Activated CD4-positive, alpha-beta T cell treated with anti-CD3 and anti-CD28 coated beads for 48 hours (primary cell): Measurements from ENCODE around the gene POFUT1.

Source experiments
- DNase-seq: peaks from one replicate; pipeline ENCODE4 v3.0.0-alpha.2; 2020

The POFUT1 gene

DNA sequence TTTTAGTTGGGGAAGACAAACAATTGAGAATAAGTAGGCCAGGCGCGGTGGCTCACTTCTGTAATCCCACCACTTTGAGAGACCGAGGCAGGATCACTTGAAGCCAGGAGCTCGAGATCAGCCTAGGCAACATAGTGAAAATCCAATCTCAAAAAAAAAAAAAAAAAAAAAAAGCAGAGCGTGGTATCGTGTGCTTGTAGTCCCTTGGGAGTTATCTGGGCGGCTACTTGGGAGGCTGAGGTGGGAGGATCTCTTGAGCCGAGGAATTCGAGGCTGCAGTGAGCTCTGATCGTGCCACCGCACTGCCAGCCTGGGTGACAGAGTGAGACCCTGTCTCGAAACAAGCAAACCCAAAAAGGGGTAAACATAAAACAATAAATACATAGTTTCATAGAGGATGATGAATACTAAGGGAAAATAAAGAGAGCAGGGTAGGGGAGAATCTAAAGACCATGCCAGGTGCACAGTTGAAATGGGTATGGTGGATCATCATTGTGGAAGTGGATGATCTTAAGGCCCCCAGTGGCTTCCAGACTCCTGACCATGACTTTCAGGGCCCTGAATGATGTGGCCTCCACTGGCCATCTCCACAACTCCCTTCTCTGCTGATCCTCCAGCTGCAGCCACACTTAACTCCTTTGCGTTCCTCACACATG lies 947 bp downstream of the POFUT1 start:
- no peak for DNase-seq

DNA sequence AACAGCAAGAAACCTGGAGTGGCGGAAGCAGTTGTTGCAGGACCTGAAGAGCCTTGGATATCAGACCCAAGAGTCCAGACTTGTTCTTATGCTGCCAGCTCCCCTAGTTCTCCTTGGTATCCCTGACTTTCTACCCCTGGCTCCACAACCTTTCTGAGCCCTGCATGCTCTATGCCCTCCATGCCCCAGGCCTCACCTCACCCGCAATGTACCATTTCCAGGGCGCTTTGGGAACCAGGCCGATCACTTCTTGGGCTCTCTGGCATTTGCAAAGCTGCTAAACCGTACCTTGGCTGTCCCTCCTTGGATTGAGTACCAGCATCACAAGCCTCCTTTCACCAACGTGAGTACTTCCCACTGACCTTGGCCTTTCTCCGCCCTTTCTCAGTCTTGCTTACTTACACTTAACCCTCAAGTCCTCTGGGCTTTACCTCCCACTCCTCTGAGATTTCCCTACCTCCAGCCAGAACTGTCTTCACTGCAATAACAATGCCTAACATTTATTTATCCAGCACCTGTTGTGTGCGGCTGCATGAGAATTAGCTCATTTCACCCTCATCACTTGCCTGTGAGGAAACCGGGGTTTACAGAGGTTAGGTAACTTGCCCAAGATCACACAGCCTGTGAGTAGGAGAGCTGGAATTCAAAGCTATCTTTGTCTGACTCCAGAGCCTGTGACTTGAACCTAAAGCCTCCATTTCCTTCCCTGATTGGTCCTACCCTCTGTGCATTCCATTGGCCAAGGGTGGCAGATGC lies 2.3 kb downstream of the POFUT1 start:
- DNase-seq: no peak

DNA sequence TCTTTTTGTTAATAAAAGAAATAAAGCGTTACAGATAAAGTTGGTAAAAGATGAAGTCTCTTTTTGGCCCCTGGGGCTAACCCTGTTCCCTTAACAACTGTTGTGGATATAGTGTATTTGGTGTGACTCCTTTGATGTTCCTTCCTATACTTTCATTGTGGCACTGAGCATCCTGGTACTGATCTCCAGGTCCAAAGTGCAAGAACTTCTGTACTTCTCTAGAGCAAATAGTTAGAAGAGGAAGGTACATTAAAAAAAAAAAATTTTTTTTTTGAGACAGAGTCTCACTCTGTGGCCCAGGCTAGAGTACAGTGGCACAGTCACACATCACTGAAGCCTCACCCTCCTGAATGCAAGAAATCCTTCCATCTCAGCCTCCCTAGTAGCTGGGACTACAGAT lies 6.2 kb downstream of the POFUT1 start:
- no peak for DNase-seq

DNA sequence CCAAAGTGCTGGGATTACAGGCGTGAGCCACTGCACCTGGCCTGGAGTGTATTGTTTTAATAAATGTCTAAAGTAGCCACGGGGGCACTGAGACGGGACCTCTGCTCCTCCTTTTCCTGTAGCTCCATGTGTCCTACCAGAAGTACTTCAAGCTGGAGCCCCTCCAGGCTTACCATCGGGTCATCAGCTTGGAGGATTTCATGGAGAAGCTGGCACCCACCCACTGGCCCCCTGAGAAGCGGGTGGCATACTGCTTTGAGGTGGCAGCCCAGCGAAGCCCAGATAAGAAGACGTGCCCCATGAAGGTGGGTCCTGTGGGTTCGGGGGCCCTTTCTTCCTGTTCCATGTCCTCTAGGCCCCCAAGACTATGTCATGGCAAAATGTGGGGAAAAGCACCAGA lies 7.5 kb downstream of the POFUT1 start:
- DNase-seq: no peak

DNA sequence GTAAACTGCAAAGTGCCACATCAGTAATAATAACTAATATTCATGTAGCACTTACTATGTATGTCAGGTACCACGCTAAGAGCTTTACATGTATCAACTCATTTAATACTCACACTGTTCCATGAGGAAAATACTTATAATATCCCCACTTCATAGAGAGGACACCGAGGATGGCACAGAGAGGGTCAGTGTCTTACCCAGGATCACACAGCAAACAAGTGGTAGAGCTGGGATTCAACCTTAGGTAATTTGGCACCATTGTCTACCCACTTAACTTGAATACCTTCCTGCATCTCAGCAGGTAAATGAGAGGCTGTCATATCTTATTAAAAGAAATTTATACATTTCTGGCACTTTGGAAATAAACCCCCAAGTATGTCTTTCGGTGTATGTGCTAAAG lies 8.0 kb downstream of the POFUT1 start:
- DNase-seq: no peak

DNA sequence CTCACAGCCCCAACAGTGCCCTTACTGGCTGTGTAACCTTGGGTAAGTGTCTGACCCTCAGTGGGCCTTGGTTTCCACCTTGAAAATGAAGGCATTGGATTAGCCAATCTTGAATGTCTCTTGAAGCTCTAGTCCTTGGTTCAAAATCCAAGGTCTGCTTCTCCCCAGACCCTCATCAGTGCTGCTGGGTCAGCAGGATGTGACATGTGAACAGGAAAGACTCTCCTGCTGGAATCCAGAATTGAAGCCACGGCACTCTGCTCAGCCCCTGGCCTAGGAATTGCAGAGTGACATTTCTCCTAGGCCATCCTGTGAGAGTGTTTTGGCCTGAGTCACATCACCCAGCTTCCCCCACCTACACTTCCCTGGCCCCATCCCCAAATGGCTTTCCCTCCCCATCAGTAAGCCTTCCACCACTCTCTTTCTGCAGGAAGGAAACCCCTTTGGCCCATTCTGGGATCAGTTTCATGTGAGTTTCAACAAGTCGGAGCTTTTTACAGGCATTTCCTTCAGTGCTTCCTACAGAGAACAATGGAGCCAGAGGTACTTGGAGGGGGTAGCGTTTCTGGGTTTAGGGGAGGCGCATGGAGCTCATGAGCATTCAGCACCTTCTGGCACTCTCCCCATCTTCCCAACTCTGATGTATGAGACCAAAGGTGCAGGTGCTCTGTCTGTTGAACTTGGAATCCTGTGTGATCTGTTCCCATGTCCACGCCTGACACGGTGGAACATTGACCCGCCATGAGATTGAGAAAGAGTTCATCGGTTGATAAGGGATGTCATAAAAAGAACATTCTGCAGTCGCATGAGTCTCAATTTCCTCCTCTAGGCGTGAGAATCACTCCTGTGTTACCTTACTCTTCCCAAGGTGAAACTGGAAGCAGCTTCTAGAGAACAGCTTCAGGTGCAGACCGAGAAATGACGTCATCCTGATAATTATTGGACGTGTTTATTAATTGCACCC lies 8.8 kb downstream of the POFUT1 start:
- no peak for DNase-seq

DNA sequence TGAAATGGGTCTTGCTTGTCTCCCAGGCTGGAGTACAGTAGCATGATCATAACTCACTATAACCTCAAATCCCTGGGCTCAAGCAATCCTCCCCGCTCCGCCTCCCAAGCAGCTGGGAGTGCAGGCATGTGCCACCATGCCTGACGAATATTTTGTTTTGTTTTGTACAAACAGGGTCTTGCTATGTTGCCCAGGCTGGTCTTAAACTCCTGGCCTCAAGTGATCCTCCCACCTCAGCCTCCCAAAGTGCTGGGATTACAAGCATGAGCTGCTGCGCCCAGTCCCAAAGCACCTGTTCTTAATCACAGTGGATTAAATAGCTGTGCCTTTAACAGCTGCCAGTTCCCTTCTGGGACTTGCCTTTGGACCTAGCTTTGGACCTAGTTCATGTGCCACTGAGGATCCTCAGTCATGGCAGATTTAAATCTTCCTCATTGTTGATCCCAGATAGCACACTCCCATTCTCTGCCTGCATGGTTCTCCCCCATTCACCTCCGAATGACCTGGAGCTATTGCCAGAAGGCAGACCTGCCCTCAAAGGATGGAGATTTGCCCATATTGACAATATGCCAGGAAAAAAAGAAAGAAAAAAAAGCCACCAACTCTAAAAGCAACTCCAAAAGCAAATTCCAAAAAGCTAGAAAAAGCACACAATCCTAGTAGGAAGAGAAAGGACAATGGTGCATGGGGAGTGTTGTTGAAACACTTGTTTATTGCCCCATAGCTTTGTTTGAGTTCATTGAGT lies 10.6 kb downstream of the POFUT1 start:
- no peak for DNase-seq

DNA sequence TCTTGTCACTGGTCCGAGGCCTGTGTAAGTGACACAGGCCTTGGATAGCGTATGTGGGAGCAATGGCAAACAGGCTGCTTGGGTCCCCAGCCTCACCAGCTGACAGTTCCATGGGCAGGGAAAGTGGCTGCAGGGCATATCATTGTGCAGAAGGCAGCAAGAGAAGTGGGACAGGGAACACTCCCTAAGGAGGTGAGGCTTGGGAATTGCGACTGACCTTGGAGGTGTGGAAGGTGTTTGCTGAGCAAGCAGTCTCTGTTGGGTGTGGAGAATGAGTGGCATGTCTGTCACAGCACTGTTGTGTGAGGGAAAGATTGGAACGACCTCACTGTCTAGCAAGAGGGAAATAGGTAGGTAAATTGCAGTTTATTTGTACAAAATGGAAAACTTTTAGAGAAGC lies 16.8 kb downstream of the POFUT1 start:
- no peak for DNase-seq

DNA sequence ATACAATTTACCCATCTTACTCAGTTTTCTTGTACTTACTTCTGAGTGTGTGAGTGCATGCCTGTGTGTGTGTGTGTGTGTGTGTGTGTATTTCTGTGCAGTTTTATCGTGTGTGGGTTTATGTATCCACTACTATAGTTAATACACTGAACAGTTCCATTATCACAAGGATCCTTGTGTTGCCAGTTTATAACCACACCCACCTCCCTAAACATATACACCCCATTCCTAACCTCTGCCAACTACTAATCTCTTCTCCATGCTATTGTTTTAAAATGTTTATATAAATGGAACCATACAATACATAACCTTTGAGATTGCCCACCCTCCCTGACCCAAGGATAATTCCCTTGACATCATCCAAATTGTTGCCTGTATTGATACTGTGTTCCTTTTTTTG lies 18.7 kb downstream of the POFUT1 start:
- no peak for DNase-seq

DNA sequence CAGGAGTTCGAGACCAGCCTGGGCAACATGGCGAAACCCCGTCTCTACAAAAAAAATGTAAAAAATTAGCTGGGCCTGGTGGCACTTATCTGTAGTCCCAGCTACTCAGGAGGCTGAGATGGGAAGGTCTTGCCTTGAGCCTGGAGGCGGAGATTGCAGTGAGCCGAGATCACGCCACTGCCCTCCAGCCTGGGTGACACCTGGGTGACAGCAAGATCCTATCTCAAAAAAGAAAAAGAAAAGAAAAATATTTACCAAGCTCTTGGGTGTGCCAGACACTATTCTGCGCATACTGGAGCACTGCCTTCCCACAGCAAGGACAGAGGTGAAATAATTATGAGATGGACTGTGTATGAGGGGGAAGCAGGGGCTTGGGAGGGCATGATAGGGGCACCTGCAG lies 19.6 kb downstream of the POFUT1 start:
- no peak for DNase-seq

DNA sequence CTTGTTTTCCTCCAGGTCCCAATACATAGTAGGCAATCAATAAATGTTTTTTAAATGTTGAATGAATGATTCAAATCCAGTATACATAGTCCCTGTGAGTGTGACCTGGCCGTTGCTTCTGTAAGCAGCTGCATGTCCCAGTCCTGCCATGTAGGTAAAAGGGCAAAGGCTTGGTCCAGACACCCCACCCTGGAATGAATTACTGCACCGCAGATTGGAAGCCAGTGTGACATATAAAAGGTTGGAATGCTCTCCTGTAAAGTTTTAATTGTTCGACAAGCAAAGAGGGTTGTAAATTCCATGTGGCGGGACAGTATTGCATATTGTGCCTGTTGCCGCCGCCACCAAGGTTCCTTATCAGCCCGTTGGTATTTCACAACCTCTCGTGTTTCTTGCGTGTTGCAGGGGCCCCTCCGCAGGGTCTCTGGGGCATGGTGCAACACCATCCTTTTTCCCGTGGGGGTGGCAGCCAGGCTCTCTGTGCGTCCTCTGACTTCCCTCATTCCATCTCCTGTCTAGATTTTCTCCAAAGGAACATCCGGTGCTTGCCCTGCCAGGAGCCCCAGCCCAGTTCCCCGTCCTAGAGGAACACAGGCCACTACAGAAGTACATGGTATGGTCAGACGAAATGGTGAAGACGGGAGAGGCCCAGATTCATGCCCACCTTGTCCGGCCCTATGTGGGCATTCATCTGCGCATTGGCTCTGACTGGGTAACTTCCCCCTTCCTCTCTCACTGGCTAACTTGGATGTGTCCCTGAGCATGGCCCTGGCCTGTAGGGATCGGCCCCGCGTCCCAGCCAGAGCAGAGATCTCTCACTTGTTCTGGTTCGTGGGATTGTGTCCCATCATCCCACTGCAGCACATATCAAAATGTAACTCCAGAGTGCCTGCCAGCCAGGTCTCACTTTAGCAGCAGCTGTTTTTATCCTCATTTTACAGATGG lies 20.3 kb downstream of the POFUT1 start:
- no peak for DNase-seq

DNA sequence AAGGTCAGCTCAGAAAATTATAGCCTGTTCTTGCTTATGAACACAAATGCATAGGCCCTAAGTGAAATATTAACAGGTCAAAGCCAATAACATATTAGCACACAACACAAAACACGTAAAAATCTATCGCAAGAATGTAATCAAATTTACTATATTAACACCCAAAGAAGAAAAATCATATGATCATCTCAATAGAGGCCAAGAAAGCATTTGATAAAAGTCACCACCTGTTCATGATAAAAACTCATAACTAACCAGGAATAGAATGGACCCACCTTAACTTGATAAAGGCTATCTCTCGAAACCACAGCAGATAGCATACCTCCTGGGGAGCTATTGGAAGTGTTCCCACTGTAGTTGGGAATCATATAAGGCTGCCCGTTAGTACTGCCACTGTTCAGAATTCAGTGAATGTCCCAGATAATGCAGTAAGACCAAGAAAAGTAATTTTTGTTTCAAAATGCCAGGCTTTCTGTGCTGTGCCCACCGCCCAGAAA lies 21.6 kb downstream of the POFUT1 start:
- DNase-seq: no peak

DNA sequence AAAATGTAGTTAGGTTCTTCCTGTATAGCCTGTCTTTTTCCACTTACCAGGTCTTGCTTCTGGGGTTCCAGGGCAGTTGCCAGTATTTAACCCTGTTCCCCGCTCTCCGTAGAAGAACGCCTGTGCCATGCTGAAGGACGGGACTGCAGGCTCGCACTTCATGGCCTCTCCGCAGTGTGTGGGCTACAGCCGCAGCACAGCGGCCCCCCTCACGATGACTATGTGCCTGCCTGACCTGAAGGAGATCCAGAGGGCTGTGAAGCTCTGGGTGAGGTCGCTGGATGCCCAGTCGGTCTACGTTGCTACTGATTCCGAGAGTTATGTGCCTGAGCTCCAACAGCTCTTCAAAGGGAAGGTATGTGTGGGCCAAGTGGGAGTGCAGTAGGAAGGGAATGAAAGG lies 23.0 kb downstream of the POFUT1 start:
- no peak for DNase-seq

DNA sequence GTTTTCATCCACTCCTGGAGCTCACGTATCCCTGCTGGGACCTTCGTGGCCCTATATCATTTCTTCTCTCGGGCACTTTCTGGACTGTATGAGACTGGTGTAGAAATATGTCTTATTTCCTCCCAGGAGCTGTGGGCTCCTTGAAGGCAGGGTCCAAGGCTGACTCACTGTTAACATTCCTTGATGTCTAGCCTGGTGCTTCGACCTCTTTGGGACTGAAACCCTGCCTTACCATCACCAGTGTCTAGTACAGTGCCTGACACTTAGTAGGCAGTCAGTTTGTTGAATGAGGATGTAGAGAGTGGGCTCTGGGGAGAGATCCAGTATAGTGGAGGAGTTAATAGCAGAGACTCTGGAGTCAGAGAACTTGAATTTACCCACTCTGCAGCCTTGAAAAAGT lies 23.6 kb downstream of the POFUT1 start:
- DNase-seq: no peak

DNA sequence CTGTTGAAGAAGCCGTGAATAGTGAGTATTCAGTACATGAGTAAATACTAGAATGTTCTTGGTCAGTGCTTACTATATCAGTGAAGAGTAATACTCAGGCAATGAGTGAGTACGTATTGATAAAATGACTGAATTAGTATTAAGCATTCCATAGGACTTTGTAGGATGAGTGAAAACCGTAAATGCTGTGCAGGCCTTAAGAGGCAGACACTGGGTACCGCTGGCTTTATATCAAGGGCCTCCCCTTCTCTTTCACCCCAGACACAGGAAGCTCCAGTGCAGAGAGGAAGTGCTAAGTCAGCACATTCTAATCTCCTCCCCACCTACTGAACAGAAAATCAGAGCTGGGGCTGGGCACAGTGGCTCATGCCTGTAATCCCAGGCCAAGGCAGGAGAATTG lies 24.2 kb downstream of the POFUT1 start:
- peak; percentile 58 for DNase-seq

DNA sequence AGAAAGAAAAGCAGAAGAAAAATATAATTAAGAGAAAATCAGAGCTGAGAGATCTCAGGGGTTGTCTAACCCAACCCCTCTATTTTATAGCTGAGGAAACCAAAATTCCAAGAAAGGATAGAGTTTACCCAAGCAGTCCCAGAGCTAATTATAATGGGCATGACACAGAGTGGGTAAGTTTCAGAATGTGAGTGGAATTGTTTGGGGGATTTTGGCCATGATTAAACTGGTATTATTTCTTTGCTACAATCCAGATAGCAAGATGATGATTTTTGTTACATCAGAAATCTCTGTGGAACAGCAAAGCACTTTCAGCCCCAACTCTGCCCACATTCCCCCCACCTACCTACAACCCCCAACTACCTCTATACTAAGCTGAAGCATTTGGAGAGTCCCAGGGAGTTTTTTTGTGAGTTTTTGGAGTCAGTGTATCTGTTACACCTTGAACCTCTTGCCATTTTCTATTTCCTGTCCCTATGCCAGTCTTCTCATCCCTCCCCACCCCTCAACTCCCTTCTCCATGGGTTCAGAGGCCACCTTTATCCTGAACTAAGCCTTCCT lies 24.7 kb downstream of the POFUT1 start:
- DNase-seq: no peak

DNA sequence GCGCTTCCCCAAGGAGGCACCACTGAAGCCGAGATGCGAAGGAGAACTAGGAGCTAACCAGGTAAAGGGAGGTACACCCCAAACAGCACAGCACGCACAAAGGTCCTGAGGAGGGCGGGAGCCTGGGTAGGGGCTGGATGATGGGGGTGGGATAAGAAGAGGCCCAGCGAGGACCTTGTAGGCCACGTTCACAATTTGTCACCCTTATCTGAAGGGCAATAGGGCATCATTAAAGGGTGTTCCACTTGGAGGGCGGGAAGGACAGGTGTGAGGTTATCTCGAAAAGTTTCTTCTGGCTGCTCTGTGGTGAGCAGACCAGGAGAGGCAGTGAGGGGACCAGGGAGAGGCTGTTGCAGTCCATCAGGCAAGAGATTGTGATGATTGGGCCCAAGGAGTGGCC lies 25.6 kb downstream of the POFUT1 start:
- DNase-seq: no peak

DNA sequence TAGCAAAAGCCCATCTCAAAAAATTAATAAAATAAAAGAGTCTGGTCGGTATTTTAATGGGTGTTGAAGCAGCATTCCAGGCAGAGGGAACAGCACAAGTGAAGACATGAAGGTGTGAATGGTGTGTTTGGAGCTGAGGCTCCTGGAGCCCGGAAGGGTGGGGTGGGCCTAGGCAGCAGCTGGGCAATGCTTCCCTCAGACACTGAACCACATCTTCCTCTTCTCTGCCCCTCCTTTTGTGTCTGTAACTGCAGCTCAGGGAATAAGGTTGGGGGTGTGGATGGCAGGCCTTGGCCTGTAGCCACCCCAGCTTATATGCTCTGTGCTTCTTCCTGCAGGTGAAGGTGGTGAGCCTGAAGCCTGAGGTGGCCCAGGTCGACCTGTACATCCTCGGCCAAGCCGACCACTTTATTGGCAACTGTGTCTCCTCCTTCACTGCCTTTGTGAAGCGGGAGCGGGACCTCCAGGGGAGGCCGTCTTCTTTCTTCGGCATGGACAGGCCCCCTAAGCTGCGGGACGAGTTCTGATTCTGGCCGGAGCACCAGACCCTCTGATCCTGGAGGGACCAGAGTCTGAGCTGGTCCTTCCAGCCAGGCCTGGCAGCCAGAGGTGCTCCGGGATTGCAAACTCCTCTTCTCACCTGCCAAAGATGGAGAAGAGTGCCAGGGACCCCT lies 26.6 kb downstream of the POFUT1 start:
- no peak for DNase-seq

DNA sequence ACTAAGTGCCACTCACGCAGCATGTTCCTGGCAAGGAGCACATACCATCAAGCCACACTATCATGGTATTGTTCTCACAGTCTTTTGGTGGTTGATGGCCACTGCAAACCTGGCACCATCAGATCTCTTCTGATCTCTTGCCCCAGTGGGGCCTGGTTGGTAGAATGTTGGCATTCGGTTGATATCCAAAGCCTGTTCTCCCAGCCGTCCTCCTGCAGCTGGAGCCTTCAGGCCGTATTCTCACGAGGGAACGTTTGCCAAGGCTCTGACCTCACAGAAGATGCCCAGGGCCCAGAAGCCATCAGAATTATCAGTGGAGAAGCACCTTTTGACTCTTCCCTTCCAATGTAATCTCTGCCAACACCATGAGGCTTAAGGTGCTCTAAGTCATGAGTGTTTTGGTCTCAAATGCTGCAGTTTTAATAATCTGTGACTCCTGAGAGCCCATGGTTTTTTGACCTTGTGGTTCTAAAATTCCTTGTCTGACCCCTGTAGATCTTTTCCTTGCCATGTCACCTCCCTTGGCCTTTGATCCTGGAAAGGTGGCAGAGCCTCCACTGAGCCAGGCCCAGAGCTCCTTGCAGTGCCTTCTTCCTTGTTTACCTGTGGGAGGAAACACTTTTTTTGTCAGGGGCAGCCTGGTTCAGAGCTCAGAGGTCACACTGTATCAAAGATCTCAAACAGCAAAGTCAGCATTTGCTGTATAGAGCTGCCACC lies 27.8 kb downstream of the POFUT1 start:
- DNase-seq: no peak

DNA sequence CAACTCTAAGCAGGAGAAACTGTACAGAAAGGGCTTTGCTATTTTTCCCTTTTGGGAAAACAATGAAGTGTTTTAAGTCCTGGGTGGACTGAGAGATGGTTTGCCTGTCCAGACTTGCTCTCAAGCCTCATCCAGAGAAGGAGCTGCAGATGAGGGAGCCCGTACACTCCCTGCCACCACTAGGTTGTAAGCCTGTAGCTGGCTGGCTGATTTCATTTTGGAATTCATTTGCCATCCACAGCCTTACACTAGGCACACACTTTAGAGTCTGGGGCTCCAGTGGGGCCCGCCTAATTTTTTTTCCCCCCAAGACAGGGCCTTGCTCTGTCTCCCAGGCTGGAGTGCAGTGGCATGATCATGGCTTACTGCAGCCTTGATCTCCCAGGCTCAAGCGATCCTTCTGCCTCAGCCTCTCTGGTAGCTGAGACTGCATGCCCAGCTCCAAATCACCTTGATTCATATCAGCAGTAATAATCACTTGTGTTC lies 28.4 kb downstream of the POFUT1 start:
- DNase-seq: no peak
